Pancreas (tissue), 10 donors: ENCODE results near the gene CD3D. TPM values are rescaled to one million over a fixed set of nuclear protein-coding genes. Genes with fewer than 3 reads are reported as not detected.
"Not testable (repeated sequence)": the region's sequence is repeated elsewhere in the genome, so short reads cannot be mapped to it uniquely, and the experiment has no call there.

Experiments used
- ATAC-seq, 4 donors: fragments of 200-7000 bp; cut with Tn5 transposase; one replicate each; pipeline versions ENCODE4 v1.8.0 to v1.9.1; 2020; ENCODE audit warnings: mild to moderate bottlenecking in 4 of 4, moderate library complexity in 4 of 4
- DNase-seq, 6 donors: peaks; one replicate each; pipeline ENCODE4 v3.0.0-alpha.2; 2020
- FAIRE-seq: peaks from 2 replicates; lab custom pipeline; 2012; peaks lifted over from hg19 to GRCh38; lab: Jason Lieb, UNC
- H3K27ac ChIP-seq, 4 donors: fragments of 200-600 bp; sonication (generic); 1 replicate in 3 of 4; 2 replicates in 1 of 4; pipeline versions ENCODE4 v1.5.0 to v1.8.0; 2020
- H3K27me3 ChIP-seq, 4 donors: fragments of 200-600 bp; one replicate each; pipeline ENCODE4 v1.8.0; 2021
- H3K36me3 ChIP-seq, 3 donors: fragments of 200-600 bp; sonication (generic) in 1 of 3; one replicate each; pipeline versions ENCODE4 v1.5.0 to v1.8.0; 2020 to 2021
- H3K4me1 ChIP-seq, 3 donors: fragments of 200-600 bp; one replicate each; pipeline ENCODE4 v1.8.0; 2021
- H3K4me3 ChIP-seq, 4 donors: fragments of 200-600 bp; sonication (generic) in 2 of 4; one replicate each; pipeline versions ENCODE4 v1.5.0 to v1.8.0; 2020 to 2021
- H3K9me3 ChIP-seq, 4 donors: fragments of 200-600 bp; one replicate each; pipeline ENCODE4 v1.8.0; 2021
- WGBS, 2 donors: extraction: QIAGEN DNeasy Blood & Tissue Kit; methylation state at CpG; one replicate each; pipeline ENCODE4 v1.1.7; 2013; 5-methylcytosine and 5-hydroxymethylcytosine counted together
- intact Hi-C, 3 donors: fragments of 100-400 bp; cut with DNase I; formaldehyde crosslinking; loops; one replicate each; pipeline versions ENCODE4 v1.11.1 to v1.14.2; 2022
- polyA plus RNA-seq, 2 donors: library from polyadenylated mRNA; stranded (reverse); fragments of 200-250 nt; gene quantifications; one replicate each; pipeline ENCODE4 v1.2.3, GENCODE V29; 2013
- total RNA-seq, 6 donors: library from RNA; stranded (reverse); fragmentation: NEBNext Ultra II Directional in 4 of 6; extraction: Animal tissue kit (Norgen Biotek cat#: 25700) in 4 of 6; gene quantifications; one replicate each; pipeline versions ENCODE4 v1.2.1 to v1.2.4, GENCODE V29; 2021 to 2023
- TF ChIP-seq, protein P1 (sequence below), 4 donors: fragments of 200-600 bp; sonication (generic) in 3 of 4; IDR thresholded peaks; one replicate each; pipeline versions ENCODE4 v1.5.0 to v1.8.0; 2021; ENCODE audit warnings: antibody characterized with exemption in 4 of 4
- donor health status: healthy with polysubstance abuse.
- donor health status: DM: no; HTN: no; CAD: no; lungs with moderate emphysema.
- donor health status: DM: no; HTN: no; CAD: no.
- donor health status: control.
- donor health status: control.
- donor health status: Bipolar disorder and iron deficiency.
- donor health status: DM: yes; HTN: yes; CAD: no.
- donor health status: DM: no; HTN: no; CAD: no.
- donor health status: DM: no; HTN: no; CAD: no.
- donor health status: DM: yes; HTN: yes; CAD: no.

Gene CD3D
- total and polyA plus RNA-seq, 8 donors = 0.14 to 2.4 (median 0.74) TPM

DNA sequence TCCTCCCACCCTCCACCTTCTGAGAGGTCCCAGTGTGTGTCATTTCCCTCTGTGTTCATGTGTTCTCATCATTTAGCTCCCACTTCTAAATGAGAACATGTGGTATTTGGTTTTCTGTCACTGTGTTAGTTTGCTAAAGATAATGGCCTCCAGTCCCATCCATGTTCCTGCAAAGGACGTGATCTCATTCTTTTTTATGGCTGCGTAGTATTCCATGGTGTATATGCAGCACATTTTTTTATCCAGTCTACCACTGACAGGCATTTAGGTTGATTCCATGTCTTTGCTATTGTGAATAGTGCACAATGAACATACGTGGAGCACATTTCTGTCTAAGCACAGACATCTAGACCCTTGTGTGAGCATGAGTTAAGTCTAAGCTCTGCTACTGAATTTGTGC is 32.2 kb downstream of the CD3D start:
- ATAC-seq (no peak), DNase-seq (no peak), FAIRE-seq (no peak)
- no peak overlapping the region for H3K4me3 ChIP-seq
- TF ChIP-seq, protein P1, sequence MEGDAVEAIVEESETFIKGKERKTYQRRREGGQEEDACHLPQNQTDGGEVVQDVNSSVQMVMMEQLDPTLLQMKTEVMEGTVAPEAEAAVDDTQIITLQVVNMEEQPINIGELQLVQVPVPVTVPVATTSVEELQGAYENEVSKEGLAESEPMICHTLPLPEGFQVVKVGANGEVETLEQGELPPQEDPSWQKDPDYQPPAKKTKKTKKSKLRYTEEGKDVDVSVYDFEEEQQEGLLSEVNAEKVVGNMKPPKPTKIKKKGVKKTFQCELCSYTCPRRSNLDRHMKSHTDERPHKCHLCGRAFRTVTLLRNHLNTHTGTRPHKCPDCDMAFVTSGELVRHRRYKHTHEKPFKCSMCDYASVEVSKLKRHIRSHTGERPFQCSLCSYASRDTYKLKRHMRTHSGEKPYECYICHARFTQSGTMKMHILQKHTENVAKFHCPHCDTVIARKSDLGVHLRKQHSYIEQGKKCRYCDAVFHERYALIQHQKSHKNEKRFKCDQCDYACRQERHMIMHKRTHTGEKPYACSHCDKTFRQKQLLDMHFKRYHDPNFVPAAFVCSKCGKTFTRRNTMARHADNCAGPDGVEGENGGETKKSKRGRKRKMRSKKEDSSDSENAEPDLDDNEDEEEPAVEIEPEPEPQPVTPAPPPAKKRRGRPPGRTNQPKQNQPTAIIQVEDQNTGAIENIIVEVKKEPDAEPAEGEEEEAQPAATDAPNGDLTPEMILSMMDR (IDR thresholded peaks at IDR 0.05) = no peak
- no peaks in the 10 kb centered on the region for H3K9me3 ChIP-seq
- H3K36me3 ChIP-seq = no peaks in the 10 kb centered on the region
- 78 to 88% methylated on average over 3 of the region's 3 CpGs for WGBS, 2 donors
- peaks cover 0 to 4% (median 1%) of the 10 kb centered on the region in 3 donors for H3K4me1 ChIP-seq
- no peak overlapping the region for H3K27ac ChIP-seq
- intact Hi-C loops = no loop called here
- peaks cover 0 to 7% (median 0%) of the 10 kb centered on the region in 4 donors for H3K27me3 ChIP-seq

DNA sequence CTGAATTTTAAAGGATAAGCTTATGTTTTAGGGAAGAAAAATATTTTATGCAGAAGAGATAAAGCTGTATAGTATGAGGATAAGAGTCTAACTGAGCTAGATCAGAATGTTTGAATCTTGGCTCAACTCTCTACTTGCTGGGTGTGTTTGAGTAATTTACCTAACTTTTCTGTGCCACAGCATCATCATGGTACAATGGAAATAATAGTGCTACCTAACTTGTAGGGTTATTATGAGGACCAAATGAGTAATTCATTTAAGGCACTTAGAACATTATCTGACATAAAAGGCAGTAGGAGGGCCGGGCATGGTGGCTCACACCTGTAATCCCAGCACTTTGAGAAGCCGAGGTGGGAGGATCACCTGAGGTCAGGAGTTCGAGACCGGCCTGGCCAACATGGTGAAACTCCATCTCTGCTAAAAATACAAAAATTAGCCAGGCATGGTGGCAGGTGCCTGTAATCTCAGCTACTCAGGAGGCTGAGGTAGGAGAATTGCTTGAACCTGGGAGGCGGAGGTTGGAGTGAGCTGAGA is 33.4 kb downstream of the CD3D start:
- H3K27ac ChIP-seq, FAIRE-seq, H3K36me3 ChIP-seq, ATAC-seq, H3K27me3 ChIP-seq, intact Hi-C loops, H3K4me1 ChIP-seq, H3K4me3 ChIP-seq, DNase-seq, H3K9me3 ChIP-seq: not testable (repeated sequence)
- WGBS, 2 donors = 83 to 90% methylated on average over 5 of the region's 5 CpGs

GRCh38 chr11:118306556-118306955 is 35.9 kb downstream of the CD3D start:
- FAIRE-seq (no peak), ATAC-seq (no peak), DNase-seq (no peak)
- H3K27me3 ChIP-seq = peaks cover 0 to 7% (median 0%) of the 10 kb centered on the region in 4 donors
- WGBS, 2 donors = 72 to 82% methylated on average over 2 of the region's 2 CpGs
- no peaks in the 10 kb centered on the region for H3K9me3 ChIP-seq
- intact Hi-C loops = no loop called here
- TF ChIP-seq, protein P1 (IDR thresholded peaks at IDR 0.05) = no peak
- H3K4me1 ChIP-seq = no peaks in the 10 kb centered on the region
- no peaks in the 10 kb centered on the region for H3K36me3 ChIP-seq
- H3K27ac ChIP-seq = no peak overlapping the region
- H3K4me3 ChIP-seq = no peak overlapping the region

GRCh38 chr11:118305726-118306125 is 36.8 kb downstream of the CD3D start:
- FAIRE-seq (no peak), DNase-seq (no peak), ATAC-seq (no peak)
- no peaks in the 10 kb centered on the region for H3K9me3 ChIP-seq
- WGBS, 2 donors = 76 to 77% methylated on average over 8 of the region's 8 CpGs
- TF ChIP-seq, protein P1 (IDR thresholded peaks at IDR 0.05) = no peak
- no peak overlapping the region for H3K4me3 ChIP-seq
- intact Hi-C loops = no loop called here
- peaks cover 0 to 4% (median 0%) of the 10 kb centered on the region in 4 donors for H3K27me3 ChIP-seq
- H3K4me1 ChIP-seq = no peaks in the 10 kb centered on the region
- no peaks in the 10 kb centered on the region for H3K36me3 ChIP-seq
- no peak overlapping the region for H3K27ac ChIP-seq

GRCh38 chr11:118304568-118305248 is 37.8 kb downstream of the CD3D start, which contains the start of gene CD3E:
Gene CD3E, plus strand, starts transcription at chr11:118304730. Its CDS starts 223 bp downstream, at chr11:118304953.
- Histone ChIP-seq H3K36me3 (no peaks in the 10 kb centered on the region), H3K4me3 (no peak within 1 kb of the TSS), H3K27me3 (no peaks in the 10 kb centered on the region), H3K9me3 (no peaks in the 10 kb centered on the region), H3K4me1 (no peaks in the 10 kb centered on the region), H3K27ac (no peak within 1 kb of the TSS)
- TF ChIP-seq, protein P1 (IDR thresholded peaks at IDR 0.05) = no peak
- 82 to 83% methylated on average over 8 of the region's 8 CpGs for WGBS, 2 donors
- ATAC-seq (no peak), DNase-seq (no peak), FAIRE-seq (no peak)
- intact Hi-C loops = loop anchor here in 1 of 3 donors (5.0 kb wide), 2 partner anchors 48 to 107 kb away; no protein-coding TSS in a partner anchor
